Measurements from ENCODE around the gene YTHDF2.

The YTHDF2 gene

GRCh38 chr1:28803662-28804061 lies 66.9 kb downstream of the YTHDF2 start:
- no peak for DNase-seq

GRCh38 chr1:28804071-28804470 lies 67.3 kb downstream of the YTHDF2 start:
- DNase-seq: no peak

- no peak for DNase-seq
Measured at GRCh38 chr1:28807046-28807445, 70.3 kb downstream of the YTHDF2 start.

- DNase-seq: no peak
Measured at GRCh38 chr1:28807986-28808385, 71.2 kb downstream of the YTHDF2 start.

- DNase-seq: no peak
Measured at GRCh38 chr1:28811369-28811765, 74.6 kb downstream of the YTHDF2 start.

GRCh38 chr1:28811766-28812668 lies 75.3 kb downstream of the YTHDF2 start, which contains the start of gene OPRD1:
Gene OPRD1 (plus strand): TSS chr1:28812170. CDS start chr1:28812384, 214 bp downstream.
- DNase-seq: no peak

- no peak for DNase-seq
Measured at GRCh38 chr1:28812669-28813468, 76.1 kb downstream of the YTHDF2 start.

GRCh38 chr1:28813931-28814465 lies 77.3 kb downstream of the YTHDF2 start:
- no peak for DNase-seq

GRCh38 chr1:28815533-28816185 lies 78.9 kb downstream of the YTHDF2 start:
- DNase-seq: no peak

- no peak for DNase-seq
Measured at GRCh38 chr1:28817133-28817532, 80.4 kb downstream of the YTHDF2 start.

GRCh38 chr1:28819020-28819419 lies 82.3 kb downstream of the YTHDF2 start:
- DNase-seq: no peak
